Ascending aorta (tissue), 2 donors: ENCODE results near the gene HNRNPA3. TPM values are rescaled to one million over a fixed set of nuclear protein-coding genes. Genes with fewer than 3 reads are reported as not detected.
"Not testable (repeated sequence)": the region's sequence is repeated elsewhere in the genome, so short reads cannot be mapped to it uniquely, and the experiment has no call there.

Experiments
- DNase-seq, 2 donors: peaks; one replicate each; pipeline ENCODE4 v3.0.0-alpha.2; 2019; ENCODE audit warnings: low spot score in 2 of 2
- H3K27ac ChIP-seq, 2 donors: fragments of 200-600 bp; sonication (generic); one replicate each; pipeline ENCODE4 v1.5.1; 2016 to 2017; ENCODE audit warnings: mild to moderate bottlenecking in 1 of 2
- H3K27me3 ChIP-seq: fragments of 200-600 bp; sonication (generic); one replicate; pipeline ENCODE4 v1.5.1; 2017
- H3K36me3 ChIP-seq, 2 donors: fragments of 200-600 bp; sonication (generic); one replicate each; pipeline ENCODE4 v1.5.1; 2016
- H3K4me1 ChIP-seq, 2 donors: fragments of 200-600 bp; sonication (generic); one replicate each; pipeline ENCODE4 v1.5.1; 2016 to 2017; ENCODE audit warnings: mild to moderate bottlenecking in 1 of 2
- H3K4me3 ChIP-seq, 2 donors: fragments of 200-600 bp; sonication (generic); one replicate each; pipeline ENCODE4 v1.5.1; 2016 to 2017; ENCODE audit warnings: mild to moderate bottlenecking in 1 of 2
- H3K9me3 ChIP-seq, 2 donors: fragments of 200-600 bp; sonication (generic); one replicate each; pipeline ENCODE4 v1.5.1; 2016
- CTCF ChIP-seq, 3 experiments: fragments of 200-600 bp in 2 of 3; fragments of 450-650 bp in 1 of 3; sonication (generic) in 2 of 3; IDR thresholded peaks; one replicate each; pipeline ENCODE4 v1.5.1; 2016 to 2019; ENCODE audit warnings: antibody characterized with exemption in 3 of 3, mild to moderate bottlenecking in 1 of 3, moderate library complexity in 1 of 3
- intact Hi-C: fragments of 100-400 bp; cut with DNase I; formaldehyde crosslinking; loops from one replicate; pipeline ENCODE4 v1.15.1; 2023
- total RNA-seq: library from RNA; depleted of rRNA; stranded (reverse); fragments of >200 nt; gene quantifications from one replicate; pipeline ENCODE4 v1.1.0, GENCODE V29; 2016

The HNRNPA3 gene
- total RNA-seq, 1 donor from 2014 or later: 32.9 TPM

- peak; percentile 64 to 97 for DNase-seq
- no peaks in the 10 kb centered on the region for H3K27me3 ChIP-seq
- H3K9me3 ChIP-seq: no peaks in the 10 kb centered on the region
- H3K36me3 ChIP-seq: no peaks in the 10 kb centered on the region
- peaks cover 5 to 25% of the 10 kb centered on the region in 2 donors for H3K4me1 ChIP-seq
- peak within 1 kb of the TSS; percentile 99 to 100 for H3K27ac ChIP-seq
- H3K4me3 ChIP-seq: peak within 1 kb of the TSS; percentile 76 to 97
- TF ChIP-seq CTCF (IDR thresholded peaks at IDR 0.05): peak in 2 of 3 experiments; percentile 32 to 50
- intact Hi-C loops: loop anchor here (1.0 to 5.0 kb wide), 5 partner anchors 10 to 67 kb away; no protein-coding TSS in a partner anchor
Observed at GRCh38 chr2:177264693-177265587, 52.3 kb downstream of the HNRNPA3 start, which contains the start of gene NFE2L2. TSS of gene NFE2L2 (minus strand) at chr2:177264727. CDS start at chr2:177264576, 151 bp downstream.

- intact Hi-C loops: loop anchor here (1.0 kb wide), 1 partner anchor 29 kb away; no protein-coding TSS in a partner anchor
- peaks cover 5 to 20% of the 10 kb centered on the region in 2 donors for H3K4me1 ChIP-seq
- no peaks in the 10 kb centered on the region for H3K27me3 ChIP-seq
- no peaks in the 10 kb centered on the region for H3K9me3 ChIP-seq
- no peak for TF ChIP-seq CTCF (IDR thresholded peaks at IDR 0.05)
- DNase-seq: no peak
- peak overlapping the region; percentile 99 to 100 for H3K27ac ChIP-seq
- peak overlapping the region; percentile 76 to 97 for H3K4me3 ChIP-seq
- H3K36me3 ChIP-seq: no peaks in the 10 kb centered on the region
Observed at GRCh38 chr2:177265824-177266817, 53.5 kb downstream of the HNRNPA3 start.

GRCh38 chr2:177266955-177267354 lies 54.4 kb downstream of the HNRNPA3 start:
- H3K36me3 ChIP-seq, intact Hi-C loops, H3K27me3 ChIP-seq, DNase-seq, H3K4me3 ChIP-seq, H3K9me3 ChIP-seq: not testable (repeated sequence)
- H3K27ac ChIP-seq: peak overlapping the region in 1 of 2 donors; percentile 100
- peaks cover 5 to 15% of the 10 kb centered on the region in 2 donors for H3K4me1 ChIP-seq

GRCh38 chr2:177268187-177268871 lies 55.7 kb downstream of the HNRNPA3 start:
- no peaks in the 10 kb centered on the region for H3K27me3 ChIP-seq
- H3K9me3 ChIP-seq: no peaks in the 10 kb centered on the region
- peaks cover 5 to 17% of the 10 kb centered on the region in 2 donors for H3K4me1 ChIP-seq
- DNase-seq: no peak
- no peak for TF ChIP-seq CTCF (IDR thresholded peaks at IDR 0.05)
- H3K4me3 ChIP-seq: no peak overlapping the region
- no peaks in the 10 kb centered on the region for H3K36me3 ChIP-seq
- intact Hi-C loops: no loop called here
- no peak overlapping the region for H3K27ac ChIP-seq

- Histone ChIP-seq H3K4me3 (no peak overlapping the region), H3K4me1 (peaks cover 5 to 17% of the 10 kb centered on the region in 2 donors), H3K27ac (no peak overlapping the region), H3K27me3 (no peaks in the 10 kb centered on the region), H3K36me3 (no peaks in the 10 kb centered on the region), H3K9me3 (no peaks in the 10 kb centered on the region)
- intact Hi-C loops: no loop called here
- no peak for TF ChIP-seq CTCF (IDR thresholded peaks at IDR 0.05)
- no peak for DNase-seq
Observed at GRCh38 chr2:177268901-177269300, 56.3 kb downstream of the HNRNPA3 start.
